Common myeloid progenitor, CD34-positive (primary cell): ENCODE results near the gene CLSTN3. TPM values are rescaled to one million over a fixed set of nuclear protein-coding genes. Genes with fewer than 3 reads are reported as not detected.

ENCODE experiments used
- CTCF ChIA-PET: fragments of 350-600 bp; sonication (Branson Sonifier 250); formaldehyde crosslinking; loops from one replicate; lab custom pipeline; 2021; ENCODE audit warnings: antibody characterized with exemption; lab: Charles Lee
- POLR2A ChIA-PET: fragments of 350-600 bp; sonication (Branson Sonifier 250); formaldehyde crosslinking; loops from one replicate; lab custom pipeline; 2021; ENCODE audit warnings: antibody characterized with exemption; lab: Charles Lee
- DNase-seq, 3 donors: peaks; one replicate each; pipeline versions ENCODE4 v3.0.0 to v3.0.0-alpha.2; 2013
- H3K27ac ChIP-seq, 2 experiments: 1 replicate in 1 of 2; 2 replicates in 1 of 2; pipeline ENCODE4 v1.7.0; 2013; ENCODE audit warnings: inconsistent platforms in 2 of 2, low read length in 2 of 2, mild to moderate bottlenecking in 2 of 2, low read depth in 1 of 2, moderate library complexity in 1 of 2; ENCODE audit not compliant: severe bottlenecking in 2 of 2, insufficient read depth in 1 of 2, poor library complexity in 1 of 2
- H3K27me3 ChIP-seq, 5 experiments: replicated peaks in 2 of 5; 1 replicate in 3 of 5; 2 replicates in 2 of 5; pipeline versions ENCODE4 v1.6.1 to v1.7.0; 2013; ENCODE audit warnings: low read length in 4 of 5, mild to moderate bottlenecking in 2 of 5, moderate library complexity in 2 of 5, inconsistent platforms in 1 of 5; ENCODE audit not compliant: insufficient read depth in 5 of 5, control insufficient read depth in 4 of 5
- H3K36me3 ChIP-seq, 4 experiments: 1 replicate in 2 of 4; 2 replicates in 2 of 4; pipeline versions ENCODE4 v1.6.1 to v1.7.0; 2013; ENCODE audit warnings: low read length in 3 of 4, control low read depth in 1 of 4, mild to moderate bottlenecking in 1 of 4; ENCODE audit not compliant: control insufficient read depth in 4 of 4, insufficient read depth in 4 of 4
- H3K4me1 ChIP-seq, 4 experiments: 1 replicate in 3 of 4; 2 replicates in 1 of 4; pipeline versions ENCODE4 v1.6.1 to v1.7.1; 2013; ENCODE audit warnings: low read length in 3 of 4, mild to moderate bottlenecking in 3 of 4, control low read depth in 1 of 4, inconsistent platforms in 1 of 4, moderate library complexity in 1 of 4; ENCODE audit not compliant: control insufficient read depth in 4 of 4, insufficient read depth in 4 of 4; ENCODE audit errors: control extremely low read depth in 1 of 4
- H3K4me3 ChIP-seq, 7 experiments: 1 replicate in 4 of 7; 2 replicates in 3 of 7; pipeline versions ENCODE4 v1.5.1 to v1.7.0; 2013; ENCODE audit warnings: mild to moderate bottlenecking in 7 of 7, low read length in 6 of 7, moderate library complexity in 6 of 7, inconsistent platforms in 2 of 7, low read depth in 2 of 7, control low read depth in 1 of 7; ENCODE audit not compliant: insufficient read depth in 4 of 7, control insufficient read depth in 1 of 7; ENCODE audit errors: extremely low read depth in 1 of 7
- H3K9me3 ChIP-seq, 5 experiments: 1 replicate in 4 of 5; 2 replicates in 1 of 5; pipeline versions ENCODE4 v1.6.1 to v1.7.1; 2013; ENCODE audit warnings: low read length in 4 of 5, mild to moderate bottlenecking in 2 of 5, inconsistent platforms in 1 of 5, low read depth in 1 of 5, moderate library complexity in 1 of 5; ENCODE audit not compliant: control insufficient read depth in 4 of 5, insufficient read depth in 2 of 5; ENCODE audit errors: control extremely low read depth in 1 of 5
- WGBS: methylation state at CpG from one replicate; pipeline ENCODE4 v1.1.5; 2013; ENCODE audit not compliant: insufficient coverage; 5-methylcytosine and 5-hydroxymethylcytosine counted together
- polyA plus RNA-seq: library from polyadenylated mRNA; unstranded; fragments of 120-200 nt; gene quantifications from one replicate; pipeline ENCODE4 v1.2.1, GENCODE V29; 2013

The CLSTN3 gene
- polyA plus RNA-seq: 31.3 TPM

DNA sequence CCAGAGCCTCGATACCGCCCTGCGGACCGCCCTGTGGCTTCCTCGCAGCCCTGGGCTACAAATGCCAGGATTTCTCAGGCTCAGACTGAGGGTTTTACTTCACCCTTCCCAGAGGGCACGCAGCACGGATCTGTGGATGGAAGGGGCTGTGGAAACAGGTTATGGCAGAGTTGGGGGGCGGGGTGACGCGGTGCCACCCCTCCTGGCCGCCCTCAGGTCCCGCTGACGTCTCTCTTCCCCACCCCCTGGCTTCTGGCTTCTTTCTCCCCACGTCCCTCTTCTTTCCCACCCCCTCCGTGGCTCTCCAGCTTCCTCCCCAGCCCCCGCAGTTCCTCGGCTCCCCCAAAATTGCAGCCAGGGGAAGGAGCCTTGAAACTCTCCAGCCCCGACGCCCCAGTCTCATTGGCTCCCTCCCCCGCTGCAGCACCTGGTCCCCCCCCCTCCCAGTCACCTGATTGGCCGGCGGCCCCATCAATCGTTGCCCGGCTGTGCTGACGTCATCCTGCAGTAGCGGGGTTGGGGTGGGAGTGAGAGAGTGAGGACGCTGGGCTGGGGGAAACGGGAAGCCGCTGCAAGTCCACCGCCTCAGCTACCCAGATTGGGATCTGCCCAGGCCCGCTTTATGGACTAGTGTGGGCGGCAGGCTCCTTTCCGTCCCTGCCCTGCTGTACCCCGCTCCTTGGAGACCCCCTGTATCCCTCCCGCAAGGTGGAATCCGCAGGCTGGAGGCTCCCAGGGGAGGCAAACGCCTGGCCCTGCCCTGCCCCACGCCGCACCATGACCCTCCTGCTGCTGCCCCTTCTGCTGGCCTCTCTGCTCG is at the start of gene CLSTN3:
CLSTN3 (plus strand) TSS at position 500 of the 820 bp plus-strand sequence; CDS start at position 778, 278 bp downstream.
- H3K27ac ChIP-seq: peak within 1 kb of the TSS in 1 of 2 experiments; percentile 43
- H3K36me3 ChIP-seq: peaks cover 0 to 22% (median 11%) of the 10 kb centered on the region in 4 experiments
- H3K27me3 ChIP-seq: no peaks in the 10 kb centered on the region
- ChIA-PET POLR2A (no interaction called here), CTCF (interaction anchor here (0.9 to 1.3 kb wide), 2 partner anchors 9 to 22 kb away, joined by 3 read pairs; no protein-coding TSS in a partner anchor)
- H3K9me3 ChIP-seq: no peaks in the 10 kb centered on the region
- WGBS: 0% methylated on average over 10 of the region's 40 CpGs
- H3K4me3 ChIP-seq: peak within 1 kb of the TSS; percentile 44 to 90 (median 76)
- peaks cover 3 to 36% (median 35%) of the 10 kb centered on the region in 4 experiments for H3K4me1 ChIP-seq
- peak; percentile 87 to 94 (median 94) for DNase-seq

- no peaks in the 10 kb centered on the region for H3K27me3 ChIP-seq
- ChIA-PET CTCF (interaction anchor here (1.1 kb wide), 1 partner anchor 9 kb away, joined by 4 read pairs; no protein-coding TSS in a partner anchor), POLR2A (no interaction called here)
- no peak overlapping the region for H3K27ac ChIP-seq
- H3K9me3 ChIP-seq: peaks cover 0 to 2% (median 0%) of the 10 kb centered on the region in 5 experiments
- 93% methylated on average over 14 of the region's 14 CpGs for WGBS
- H3K4me3 ChIP-seq: no peak overlapping the region
- H3K4me1 ChIP-seq: no peaks in the 10 kb centered on the region
- DNase-seq: no peak
- peaks cover 0 to 12% (median 2%) of the 10 kb centered on the region in 4 experiments for H3K36me3 ChIP-seq
Observed at GRCh38 chr12:7081037-7081436, 49.1 kb upstream of the CLSTN3 start.

GRCh38 chr12:7083125-7083524 is 47.0 kb upstream of the CLSTN3 start:
- CTCF ChIA-PET: no interaction called here
- no peak overlapping the region for H3K4me3 ChIP-seq
- H3K4me1 ChIP-seq: no peaks in the 10 kb centered on the region
- peaks cover 0 to 12% (median 2%) of the 10 kb centered on the region in 4 experiments for H3K36me3 ChIP-seq
- no peaks in the 10 kb centered on the region for H3K27me3 ChIP-seq
- no peak for DNase-seq
- POLR2A ChIA-PET: no interaction called here
- H3K27ac ChIP-seq: no peak overlapping the region
- H3K9me3 ChIP-seq: peaks cover 0 to 2% (median 0%) of the 10 kb centered on the region in 5 experiments

GRCh38 chr12:7089196-7089871 is 40.8 kb upstream of the CLSTN3 start:
- POLR2A ChIA-PET: no interaction called here
- no peak overlapping the region for H3K27ac ChIP-seq
- peaks cover 0 to 2% (median 0%) of the 10 kb centered on the region in 5 experiments for H3K9me3 ChIP-seq
- no peaks in the 10 kb centered on the region for H3K27me3 ChIP-seq
- CTCF ChIA-PET: interaction anchor here (0.7 to 8.1 kb wide), 10 partner anchors 8 to 144 kb away, joined by 3 to 55 read pairs (median 4); partner anchors contain the start of genes C1RL and LPCAT3
- H3K4me1 ChIP-seq: peaks cover 0 to 12% (median 5%) of the 10 kb centered on the region in 4 experiments
- 98% methylated on average over 9 of the region's 11 CpGs for WGBS
- H3K4me3 ChIP-seq: no peak overlapping the region
- peaks cover 0 to 8% (median 0%) of the 10 kb centered on the region in 4 experiments for H3K36me3 ChIP-seq
- DNase-seq: no peak

DNA sequence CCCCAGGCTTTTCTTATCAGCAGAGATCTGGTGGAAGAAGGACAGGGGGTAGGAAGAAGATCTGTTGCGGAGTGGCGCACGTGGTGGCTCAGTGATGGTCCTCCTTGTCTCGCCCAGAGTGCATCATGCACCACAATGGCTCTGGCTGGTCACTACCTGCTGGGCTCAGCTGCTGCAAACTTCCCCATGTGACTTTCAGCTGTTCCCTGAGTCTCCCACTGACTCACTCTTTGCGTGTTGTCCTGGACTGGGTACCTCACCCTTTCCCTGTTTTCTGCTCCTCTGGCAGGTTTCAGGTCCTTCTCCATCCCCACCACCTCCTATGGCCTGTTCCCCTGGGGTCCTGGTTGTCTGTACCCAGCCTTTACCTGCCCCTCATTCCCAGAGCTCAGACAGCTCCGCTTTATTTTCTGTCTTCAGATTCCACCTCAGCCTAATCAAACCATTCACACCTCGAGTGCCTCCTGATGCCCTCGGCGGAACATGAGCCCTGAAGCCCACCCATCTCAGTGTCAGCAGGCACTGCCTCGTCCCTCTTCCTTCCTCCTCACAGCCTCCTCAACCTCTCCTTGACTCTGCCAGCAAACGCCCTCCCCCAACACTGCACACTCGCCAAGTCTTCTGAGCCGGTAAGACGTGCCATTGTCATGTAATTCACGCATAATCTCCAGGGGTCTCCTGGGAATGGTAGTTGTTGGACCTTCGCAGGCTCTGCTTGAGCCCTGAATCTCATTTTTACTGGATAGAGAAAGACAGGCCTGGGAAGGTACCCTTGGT is 39.8 kb upstream of the CLSTN3 start:
- Histone ChIP-seq H3K27ac (no peak overlapping the region), H3K36me3 (no peaks in the 10 kb centered on the region), H3K4me1 (peaks cover 0 to 12% (median 5%) of the 10 kb centered on the region in 4 experiments), H3K4me3 (no peak overlapping the region), H3K9me3 (no peaks in the 10 kb centered on the region), H3K27me3 (no peaks in the 10 kb centered on the region)
- no peak for DNase-seq
- ChIA-PET POLR2A (no interaction called here), CTCF (interaction anchor here (0.7 to 8.1 kb wide), 17 partner anchors 10 to 218 kb away, joined by 3 to 55 read pairs (median 4); partner anchors contain the start of genes C1RL, LPCAT3 and SPSB2)
- 90% methylated on average over 14 of the region's 16 CpGs for WGBS

- peaks cover 0 to 12% (median 5%) of the 10 kb centered on the region in 4 experiments for H3K4me1 ChIP-seq
- WGBS: no CpG with 5 or more reads among the region's 7 CpGs
- no peak overlapping the region for H3K4me3 ChIP-seq
- CTCF ChIA-PET: interaction anchor here (0.7 to 8.1 kb wide), 16 partner anchors 11 to 219 kb away, joined by 3 to 55 read pairs (median 3); partner anchors contain the start of genes C1RL, LPCAT3 and SPSB2
- no peaks in the 10 kb centered on the region for H3K27me3 ChIP-seq
- no peak overlapping the region for H3K27ac ChIP-seq
- no peaks in the 10 kb centered on the region for H3K36me3 ChIP-seq
- POLR2A ChIA-PET: no interaction called here
- DNase-seq: no peak
- H3K9me3 ChIP-seq: no peaks in the 10 kb centered on the region
Observed at GRCh38 chr12:7091171-7091570, 39.0 kb upstream of the CLSTN3 start.
